ENCODE data around the gene RACK1. TPM values are rescaled to one million over a fixed set of nuclear protein-coding genes. Genes with fewer than 3 reads are reported as not detected.

RACK1 gene
- total and polyA plus RNA-seq, 2 of the 8 experiments (the other 6 are each of a cell fraction or from before 2014, with no cell fraction given) = 2,589 to 7,971 TPM

DNA sequence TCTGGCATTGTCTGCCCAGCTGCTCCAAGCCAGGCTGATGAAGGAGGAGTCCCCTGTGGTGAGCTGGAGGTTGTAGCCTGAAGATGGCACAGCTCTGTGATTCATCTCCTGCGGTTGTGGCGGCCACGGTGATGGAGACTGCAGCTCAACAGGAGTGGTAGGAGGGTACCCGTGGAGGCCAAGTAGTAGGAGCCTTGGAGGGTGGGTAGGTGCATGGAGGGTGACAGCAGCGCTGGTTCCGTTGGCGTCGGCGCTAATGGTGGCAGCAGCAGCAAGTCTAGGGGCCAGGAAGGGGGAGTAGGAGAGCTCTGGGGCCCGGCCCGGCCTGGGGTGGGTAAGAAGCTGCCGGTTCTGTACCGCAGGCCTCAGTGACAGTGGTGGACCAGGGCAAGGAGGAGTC lies 39.6 kb upstream of the RACK1 start:
- no peak for DNase-seq (ENCODE audit: low read depth in 1 of 2, low spot score in 2 of 2)
- H3K18ac ChIP-seq (ENCODE audit: extremely low read depth, low read length) = no peak overlapping the region
- H3K79me1 ChIP-seq (ENCODE audit: low read depth, low read length) = peaks cover 2% of the 10 kb centered on the region
- peaks cover 0 to 31% of the 10 kb centered on the region in 2 experiments; a peak in 3 of 4 replicates for H3K79me2 ChIP-seq (ENCODE audit: control insufficient read depth in 1 of 2, insufficient read depth in 2 of 2, low read length in 2 of 2)
- no peaks in the 10 kb centered on the region for H3K9me3 ChIP-seq (ENCODE audit: insufficient read depth in 2 of 2, low read depth in 1 of 2, low read length in 1 of 2)
- H3K23me2 ChIP-seq (ENCODE audit: low read depth, low read length) = peaks cover 15% of the 10 kb centered on the region; the same call in 1 of the 2 replicates
- no peak overlapping the region for H3K4ac ChIP-seq (replicated peaks; ENCODE audit: insufficient read length, low read depth, low read length)
- H3K4me2 ChIP-seq (ENCODE audit: insufficient read depth in 1 of 2, low read depth in 2 of 2, low read length in 2 of 2) = no peak overlapping the region
- no peak overlapping the region for H3K56ac ChIP-seq (replicated peaks; ENCODE audit: insufficient read length, low read depth, low read length)
- no peaks in the 10 kb centered on the region for H3K27me3 ChIP-seq (replicated peaks in 1 of 4; ENCODE audit: control insufficient read depth in 3 of 4, extremely low read depth in 1 of 4, insufficient read depth in 3 of 4, low read length in 3 of 4)
- H2AK5ac ChIP-seq (ENCODE audit: low read depth, low read length) = no peak overlapping the region
- H4K8ac ChIP-seq (ENCODE audit: extremely low read depth, insufficient read depth, low read length) = peak overlapping the region; percentile 51; the same call in 1 of the 2 replicates
- H3K9ac ChIP-seq (replicated peaks in 1 of 4; ENCODE audit: extremely low read depth in 1 of 4, low read depth in 3 of 4, low read length in 3 of 4) = no peak overlapping the region
- H2BK20ac ChIP-seq (ENCODE audit: low read length) = no peak overlapping the region
- no peak overlapping the region for H3K4me3 ChIP-seq (ENCODE audit: extremely low read depth in 1 of 4, insufficient read depth in 2 of 4, low read depth in 3 of 4, low read length in 4 of 4)
- WGBS, 2 experiments (ENCODE audit: extremely low coverage in 1 of 2, insufficient coverage in 1 of 2, insufficient read length in 1 of 2, insufficient replicate concordance in 2 of 2, low coverage in 1 of 2, low lambda C conversion rate in 2 of 2, missing lambda C conversion rate in 1 of 2) = 95% methylated on average over 4 of the region's 13 CpGs; no CpG with 5 or more reads in 1 of the 2 experiments
- H2BK120ac ChIP-seq (replicated peaks; ENCODE audit: low read depth, low read length) = no peak overlapping the region
- peaks cover 2 to 19% (median 6%) of the 10 kb centered on the region in 4 experiments; a peak in 7 of 8 replicates for H3K36me3 ChIP-seq (ENCODE audit: control insufficient read depth in 2 of 4, insufficient read depth in 4 of 4, low read length in 3 of 4)
- no peak overlapping the region for H3K27ac ChIP-seq (ENCODE audit: low read depth, low read length)
- H2BK15ac ChIP-seq (ENCODE audit: low read length) = no peak overlapping the region
- FAIRE-seq = no peak
- ChIA-PET POLR2A (ENCODE audit: partially characterized antibody) (interaction anchor here (0.8 to 3.8 kb wide), 5 partner anchors 23 to 47 kb away, joined by 3 to 30 read pairs (median 3); partner anchors contain the start of gene TRIM52), CTCF (ENCODE audit: partially characterized antibody) (interaction anchor here (0.5 to 1.2 kb wide), 3 partner anchors 12 to 632 kb away, joined by 3 read pairs; no protein-coding TSS in a partner anchor)
- no peak overlapping the region for H2BK12ac ChIP-seq (ENCODE audit: low read depth, low read length)
- H3K14ac ChIP-seq (ENCODE audit: insufficient read length) = no peak overlapping the region
- no peak overlapping the region for H4K5ac ChIP-seq (ENCODE audit: insufficient read length, low read depth, low read length)
- H4K91ac ChIP-seq (replicated peaks; ENCODE audit: insufficient read length, low read length) = no peak overlapping the region
- peaks cover 4 to 14% of the 10 kb centered on the region in 2 experiments for H4K20me1 ChIP-seq (replicated peaks in 1 of 2; ENCODE audit: control insufficient read depth in 1 of 2, insufficient read depth in 2 of 2, low read length in 2 of 2)
- H3K23ac ChIP-seq (ENCODE audit: insufficient read length) = no peak overlapping the region
- no peak overlapping the region for H2BK5ac ChIP-seq (ENCODE audit: low read depth, low read length)
- no peak overlapping the region for H2AFZ ChIP-seq (ENCODE audit: low read length)
- H3K4me1 ChIP-seq (replicated peaks in 1 of 4; ENCODE audit: control insufficient read depth in 3 of 4, insufficient read depth in 4 of 4, low read length in 3 of 4) = no peaks in the 10 kb centered on the region
- TF ChIP-seq NRF1 (IDR thresholded peaks at IDR 0.05; ENCODE audit: low read depth, low read length) = no peak
- TF ChIP-seq SUZ12 (IDR thresholded peaks at IDR 0.05; ENCODE audit: low read length) = no peak
- no peak for TF ChIP-seq POLR2AphosphoS5 (IDR thresholded peaks at IDR 0.05; ENCODE audit: low read depth, low read length)
- TF ChIP-seq EZH2 (IDR thresholded peaks at IDR 0.05; ENCODE audit: low read depth, low read length, severe bottlenecking) = no peak
- no peak for TF ChIP-seq FOSL1 (IDR thresholded peaks at IDR 0.05; ENCODE audit: insufficient read depth, low read depth, low read length)
- no peak for TF ChIP-seq BCL11A (IDR thresholded peaks at IDR 0.05; ENCODE audit: low read depth in 2 of 2, low read length in 2 of 2)
